Gastrocnemius medialis (tissue), 4 donors: ENCODE data around the gene WASL. TPM values are rescaled to one million over a fixed set of nuclear protein-coding genes. Genes with fewer than 3 reads are reported as not detected.
"Not testable (repeated sequence)": the region's sequence is repeated elsewhere in the genome, so short reads cannot be mapped to it uniquely, and the experiment has no call there.

Experiments
- ATAC-seq, 2 donors: fragments of 150-250 bp; one replicate each; pipeline ENCODE4 v1.9.1; 2016
- DNase-seq, 2 donors: peaks; one replicate each; pipeline ENCODE4 v3.0.0-alpha.2; 2019
- H3K27ac ChIP-seq, 4 donors: fragments of 200-600 bp; sonication (generic); 1 replicate in 1 of 4; 2 replicates in 3 of 4; pipeline ENCODE4 v1.5.1; 2016 to 2018; ENCODE audit warnings: mild to moderate bottlenecking in 2 of 4, moderate library complexity in 1 of 4
- H3K27me3 ChIP-seq, 3 donors: fragments of 200-600 bp; sonication (generic) in 2 of 3; 1 replicate in 1 of 3; 2 replicates in 2 of 3; pipeline versions ENCODE4 v1.5.1 to v1.6.0; 2016 to 2019; ENCODE audit warnings: mild to moderate bottlenecking in 1 of 3, moderate library complexity in 1 of 3
- H3K36me3 ChIP-seq, 2 donors: fragments of 200-600 bp; sonication (generic) in 1 of 2; one replicate each; pipeline ENCODE4 v1.5.1; 2017 to 2018
- H3K4me1 ChIP-seq, 2 donors: fragments of 200-600 bp; sonication (generic) in 1 of 2; one replicate each; pipeline ENCODE4 v1.5.1; 2016 to 2017; ENCODE audit warnings: mild to moderate bottlenecking in 2 of 2
- H3K4me3 ChIP-seq, 4 donors: fragments of 200-600 bp; sonication (generic) in 3 of 4; 1 replicate in 1 of 4; 2 replicates in 3 of 4; pipeline ENCODE4 v1.5.1; 2016 to 2019; ENCODE audit warnings: mild to moderate bottlenecking in 2 of 4
- H3K9me3 ChIP-seq, 3 donors: fragments of 200-600 bp; sonication (generic) in 2 of 3; 1 replicate in 1 of 3; 2 replicates in 2 of 3; pipeline ENCODE4 v1.5.1; 2016 to 2019
- CTCF ChIP-seq, 5 experiments: fragments of 450-650 bp in 3 of 5; fragments of 200-600 bp in 2 of 5; sonication (generic) in 2 of 5; IDR thresholded peaks in 4 of 5; conservative IDR thresholded peaks in 1 of 5; 1 replicate in 4 of 5; 2 replicates in 1 of 5; pipeline ENCODE4 v1.5.1; 2016 to 2019; ENCODE audit warnings: antibody characterized with exemption in 5 of 5, mild to moderate bottlenecking in 3 of 5, moderate library complexity in 3 of 5
- POLR2A ChIP-seq, 2 donors: fragments of 450-650 bp; IDR thresholded peaks; one replicate each; pipeline ENCODE4 v1.6.1; 2017; ENCODE audit warnings: antibody characterized with exemption in 2 of 2, mild to moderate bottlenecking in 2 of 2, moderate library complexity in 2 of 2
- in situ Hi-C, 4 donors: fragments of 200-750 bp; cut with MboI; loops; one replicate each; pipeline versions ENCODE4 v1.15.0 to v1.8.0; 2017; ENCODE audit warnings: low sequenced_read_pairs in 4 of 4
- intact Hi-C: fragments of 100-400 bp; cut with DNase I; formaldehyde crosslinking; loops from one replicate; pipeline ENCODE4 v1.15.1; 2023; ENCODE audit warnings: low total_unique reads
- total RNA-seq, 4 donors: library from RNA; depleted of rRNA; stranded (reverse); fragments of >200 nt; gene quantifications; one replicate each; pipeline versions ENCODE4 v1.1.0 to v1.2.3, GENCODE V29; 2016

The WASL gene
- total RNA-seq, 4 donors from 2014 or later, result 29.0 to 40.4 (median 33.0) TPM

GRCh38 chr7:123741940-123742339, 6.9 kb downstream of the WASL start:
- Histone ChIP-seq H3K4me1 (peaks cover 62 to 79% of the 10 kb centered on the region in 2 donors), H3K4me3 (no peak overlapping the region), H3K36me3 (no peaks in the 10 kb centered on the region), H3K27me3 (no peaks in the 10 kb centered on the region), H3K27ac (no peak overlapping the region), H3K9me3 (no peaks in the 10 kb centered on the region)
- intact Hi-C loops, result no loop called here
- in situ Hi-C loops, result loop anchor here in 1 of 4 donors (10.0 to 25.0 kb wide), 2 partner anchors 207 to 1195 kb away; partner anchors contain the start of genes IQUB and POT1
- no peak for TF ChIP-seq POLR2A (IDR thresholded peaks at IDR 0.05)
- no peak for TF ChIP-seq CTCF (IDR thresholded peaks at IDR 0.05 in 4 of 5, conservative IDR thresholded peaks at IDR 0.05 in 1 of 5)
- DNase-seq (no peak), ATAC-seq (no peak)

GRCh38 chr7:123738808-123739207, 10.0 kb downstream of the WASL start:
- Histone ChIP-seq H3K4me1 (peaks cover 37 to 48% of the 10 kb centered on the region in 2 donors), H3K27ac (no peak overlapping the region), H3K27me3 (no peaks in the 10 kb centered on the region), H3K36me3 (no peaks in the 10 kb centered on the region), H3K4me3 (no peak overlapping the region), H3K9me3 (no peaks in the 10 kb centered on the region)
- no peak for ATAC-seq
- DNase-seq, result no peak
- intact Hi-C loops (no loop called here), in situ Hi-C loops (loop anchor here in 1 of 4 donors (25.0 kb wide), 1 partner anchor 1198 kb away; the partner anchor contains the start of gene POT1)
- TF ChIP-seq POLR2A (IDR thresholded peaks at IDR 0.05) (no peak), CTCF (IDR thresholded peaks at IDR 0.05 in 4 of 5, conservative IDR thresholded peaks at IDR 0.05 in 1 of 5) (no peak)

GRCh38 chr7:123738356-123738755, 10.4 kb downstream of the WASL start:
- in situ Hi-C loops (loop anchor here in 1 of 4 donors (25.0 kb wide), 1 partner anchor 1199 kb away; the partner anchor contains the start of gene POT1), intact Hi-C loops (no loop called here)
- Histone ChIP-seq H3K27me3 (no peaks in the 10 kb centered on the region), H3K4me3 (no peak overlapping the region), H3K9me3 (no peaks in the 10 kb centered on the region), H3K36me3 (no peaks in the 10 kb centered on the region), H3K27ac (no peak overlapping the region), H3K4me1 (peaks cover 36 to 43% of the 10 kb centered on the region in 2 donors)
- TF ChIP-seq POLR2A (IDR thresholded peaks at IDR 0.05) (no peak), CTCF (IDR thresholded peaks at IDR 0.05 in 4 of 5, conservative IDR thresholded peaks at IDR 0.05 in 1 of 5) (no peak)
- ATAC-seq (no peak), DNase-seq (no peak)

- H3K4me3 ChIP-seq, intact Hi-C loops, H3K36me3 ChIP-seq, DNase-seq, H3K27ac ChIP-seq, ATAC-seq, H3K9me3 ChIP-seq, H3K27me3 ChIP-seq: not testable (repeated sequence)
- H3K4me1 ChIP-seq, result peaks cover 33 to 38% of the 10 kb centered on the region in 2 donors
- in situ Hi-C loops, result loop anchor here in 1 of 4 donors (25.0 kb wide), 1 partner anchor 1200 kb away; the partner anchor contains the start of gene POT1
These were observed 11.6 kb downstream of the WASL start for GRCh38 chr7:123737168-123737674.

GRCh38 chr7:123735539-123735938, 13.3 kb downstream of the WASL start:
- intact Hi-C loops, result no loop called here

More at GRCh38 chr7:123735539-123735938, 13.3 kb downstream of the WASL start:
- in situ Hi-C loops, result loop anchor here in 1 of 4 donors (25.0 kb wide), 1 partner anchor 1202 kb away; the partner anchor contains the start of gene POT1
- Histone ChIP-seq H3K9me3 (no peaks in the 10 kb centered on the region), H3K4me3 (no peak overlapping the region), H3K36me3 (no peaks in the 10 kb centered on the region), H3K27ac (no peak overlapping the region), H3K4me1 (peaks cover 17 to 24% of the 10 kb centered on the region in 2 donors), H3K27me3 (no peaks in the 10 kb centered on the region)
- DNase-seq (no peak), ATAC-seq (no peak)
- TF ChIP-seq CTCF (IDR thresholded peaks at IDR 0.05 in 4 of 5, conservative IDR thresholded peaks at IDR 0.05 in 1 of 5) (no peak), POLR2A (IDR thresholded peaks at IDR 0.05) (no peak)
